Right hindlimb (tissue), 1 donor: Measurements from ENCODE around the gene RND1.
"Not testable (repeated sequence)": the region's sequence is repeated elsewhere in the genome, so short reads cannot be mapped to it uniquely, and the experiment has no call there.

ENCODE experiments used
- DNase-seq: peaks from one replicate; pipeline ENCODE4 v3.0.0-alpha.2; 2018

RND1 gene

DNA sequence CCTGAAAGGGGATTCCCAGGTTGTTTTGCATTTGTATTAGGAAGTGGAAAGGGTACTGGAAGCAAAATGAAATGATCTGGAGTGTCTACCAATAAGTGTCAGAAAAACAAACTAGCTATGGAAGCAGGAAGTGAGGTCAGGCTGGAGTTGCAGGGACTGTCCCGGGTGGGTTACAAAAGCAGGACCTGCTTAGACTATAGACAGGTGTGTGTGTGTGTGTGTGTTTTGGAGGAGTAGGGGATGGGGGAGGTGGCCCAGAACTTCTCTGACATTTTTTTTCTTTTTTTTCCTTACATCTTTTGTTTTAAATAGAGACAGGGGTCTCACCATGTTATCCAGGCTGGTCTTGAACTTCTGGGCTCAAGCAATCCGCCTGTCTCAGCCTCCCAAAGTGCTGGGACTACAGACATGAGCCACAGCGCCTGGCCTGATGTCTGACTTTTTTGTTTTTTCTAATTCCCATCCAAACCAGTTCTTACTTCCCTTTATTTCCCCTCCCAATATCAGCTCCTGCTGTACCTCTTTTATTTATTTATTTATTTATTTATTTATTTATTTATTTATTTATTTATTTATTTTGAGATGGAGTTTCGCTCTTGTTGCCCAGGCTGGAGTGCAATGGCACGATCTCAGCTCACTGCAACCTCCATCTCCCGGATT is 512 bp upstream of the RND1 start:
- DNase-seq, result no peak

DNA sequence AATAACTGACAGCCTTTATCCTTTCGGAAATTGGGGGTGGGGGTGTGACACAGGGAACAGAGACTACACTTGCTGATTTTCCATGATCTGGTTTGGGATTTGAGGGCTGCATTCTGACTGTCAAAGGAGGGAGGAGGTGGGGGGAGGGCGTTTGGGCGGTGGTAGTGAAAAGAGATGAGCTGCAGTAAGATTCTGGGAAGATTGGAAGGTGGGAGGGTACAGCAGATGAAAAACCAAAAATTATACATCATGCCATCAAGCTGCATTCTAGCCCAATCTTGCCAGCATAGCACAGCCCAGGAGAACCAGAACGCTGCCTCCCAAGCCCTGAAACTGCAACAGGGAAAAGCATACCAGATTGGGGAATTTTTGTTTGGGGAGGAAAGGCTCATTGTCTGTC is 2.4 kb downstream of the RND1 start:
- DNase-seq, result no peak

- DNase-seq, result no peak
Measured at GRCh38 chr12:48862760-48863159, 2.9 kb downstream of the RND1 start.

- DNase-seq, result no peak
Measured at GRCh38 chr12:48861111-48861510, 4.6 kb downstream of the RND1 start.

- not testable (repeated sequence) for DNase-seq
Measured at GRCh38 chr12:48860236-48860635, 5.4 kb downstream of the RND1 start.

- DNase-seq, result no peak
Measured at GRCh38 chr12:48859607-48860006, 6.1 kb downstream of the RND1 start.

- no peak for DNase-seq
Measured at GRCh38 chr12:48858043-48858442, 7.6 kb downstream of the RND1 start.

GRCh38 chr12:48857278-48857994 is 8.2 kb downstream of the RND1 start:
- no peak for DNase-seq

DNA sequence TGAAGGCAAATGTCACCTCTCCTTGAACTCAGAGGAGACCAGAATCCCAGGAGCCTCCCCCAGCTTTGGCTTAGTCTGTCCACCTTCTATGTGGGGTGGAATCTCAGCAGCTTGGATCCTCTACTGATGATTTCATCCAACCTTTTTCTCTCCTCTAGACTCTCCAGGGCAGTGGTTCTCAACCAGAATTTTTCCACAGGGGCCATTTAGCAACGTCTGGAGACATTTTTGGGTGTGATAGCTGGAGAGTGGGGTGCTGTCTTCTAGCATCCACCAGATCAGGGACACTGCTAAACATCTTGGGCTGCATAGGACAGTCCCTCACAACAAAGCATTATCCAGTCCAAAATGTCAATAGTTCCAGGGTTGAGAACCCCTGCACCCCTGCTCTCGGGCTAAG is 9.3 kb downstream of the RND1 start:
- DNase-seq, result no peak

DNA sequence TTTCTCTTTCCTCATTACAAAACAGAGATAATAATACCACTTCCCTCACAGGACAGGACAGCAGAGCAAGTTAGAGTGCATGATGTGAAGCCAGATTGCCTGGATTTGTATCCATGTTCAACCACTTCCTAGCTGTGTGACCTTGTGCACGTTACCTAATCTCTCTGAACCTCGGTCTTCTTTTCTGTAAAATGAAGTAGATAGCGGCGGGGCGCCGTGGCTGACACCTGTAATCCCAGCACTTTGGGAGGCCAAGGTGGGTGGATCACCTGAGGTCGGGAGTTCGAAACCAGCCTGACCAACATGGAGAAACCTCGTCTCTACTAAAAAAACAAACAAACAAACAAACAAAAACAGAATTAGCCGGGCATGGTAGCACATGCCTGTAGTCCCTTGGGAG is 10.7 kb downstream of the RND1 start:
- DNase-seq, result not testable (repeated sequence)

DNA sequence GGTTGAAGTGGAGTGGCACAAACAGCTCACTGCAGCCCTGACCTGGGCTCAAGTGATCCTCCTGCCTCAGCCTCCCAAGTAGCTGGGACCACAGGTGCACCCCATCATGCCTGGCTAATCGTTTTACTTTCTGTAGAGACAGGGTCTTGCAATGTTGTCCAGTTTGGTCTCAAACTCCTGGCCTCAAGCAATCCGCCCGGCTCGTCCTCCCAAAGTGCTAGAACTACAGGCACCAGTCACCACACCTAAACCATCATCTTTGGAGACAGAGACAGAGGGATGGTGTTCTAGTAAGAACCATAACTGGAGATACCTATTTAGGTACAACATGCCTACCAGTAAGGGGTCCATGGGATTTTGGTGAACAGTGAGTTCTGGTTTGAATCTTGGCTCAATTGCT is 11.2 kb downstream of the RND1 start:
- no peak for DNase-seq

- DNase-seq, result peak; percentile 92
Measured at GRCh38 chr12:48852734-48853688, 12.7 kb downstream of the RND1 start.

DNA sequence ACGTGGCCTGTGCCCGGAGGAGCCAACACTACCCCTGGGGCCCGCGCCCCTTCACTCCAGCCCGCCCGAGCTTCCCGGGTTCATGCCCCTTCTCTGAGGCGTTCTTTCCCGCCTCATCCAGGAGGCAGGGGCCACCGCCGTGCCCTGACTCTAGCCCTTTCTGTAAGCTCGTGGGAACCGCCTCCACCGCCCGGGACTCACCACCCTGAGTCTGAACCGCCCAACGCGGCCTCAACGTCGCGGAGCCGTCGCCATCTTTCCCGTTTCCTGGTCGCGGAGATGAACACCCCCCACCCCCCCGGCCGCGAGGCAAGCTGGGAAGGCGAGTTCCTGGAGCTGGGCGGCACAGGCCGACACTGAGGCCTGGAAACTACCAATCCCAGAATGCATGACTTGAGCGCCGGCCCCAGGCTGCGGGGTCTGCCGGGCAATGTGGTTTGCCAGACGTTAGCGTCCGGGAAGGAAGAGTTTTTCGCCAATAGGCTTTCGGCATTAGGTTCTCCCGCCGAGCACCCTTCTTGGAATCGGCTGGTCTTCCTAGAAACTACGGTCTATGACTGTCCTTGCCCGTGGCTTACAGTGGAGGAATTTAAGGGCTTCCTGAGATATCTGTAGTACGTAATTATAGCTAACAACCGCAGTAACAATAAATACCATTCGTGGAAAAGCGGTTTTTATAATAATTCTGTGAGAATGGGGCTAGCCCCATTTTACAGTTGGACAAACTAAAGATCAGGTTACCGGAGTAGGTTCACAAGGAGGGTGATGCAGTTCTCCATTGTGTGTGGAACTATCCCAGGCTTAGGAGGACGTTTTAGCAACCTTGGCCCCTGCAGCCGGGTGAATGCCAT is 13.6 kb downstream of the RND1 start, which contains the start of gene DDX23:
DDX23 (minus strand) TSS at position 281 of the 851 bp plus-strand sequence. CDS start 6,381 bp downstream, outside the sequence.
- DNase-seq, result peak; percentile 98

DNA sequence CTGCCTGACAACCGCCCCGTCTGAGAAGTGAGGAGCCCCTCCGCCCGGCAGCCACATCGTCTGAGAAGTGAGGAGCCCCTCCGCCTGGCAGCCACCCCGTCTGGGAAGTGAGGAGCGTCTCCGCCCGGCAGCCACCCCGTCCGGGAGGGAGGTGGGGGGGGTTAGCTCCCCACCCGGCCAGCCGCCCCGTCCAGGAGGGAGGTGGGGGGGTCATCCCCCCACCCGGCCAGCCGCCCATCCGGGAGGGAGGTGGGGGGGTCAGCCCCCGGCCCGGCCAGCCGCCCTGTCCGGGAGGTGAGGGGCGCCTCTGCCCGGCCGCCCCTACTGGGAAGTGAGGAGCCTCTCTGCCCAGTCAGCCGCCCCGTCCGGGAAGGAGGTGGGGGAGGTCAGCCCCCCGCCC is 23.6 kb downstream of the RND1 start:
- DNase-seq, result not testable (repeated sequence)

GRCh38 chr12:48838048-48838447 is 27.6 kb downstream of the RND1 start:
- no peak for DNase-seq

- no peak for DNase-seq
Measured at GRCh38 chr12:48832321-48833060, 33.2 kb downstream of the RND1 start.

- DNase-seq, result no peak
Measured at GRCh38 chr12:48831257-48831656, 34.4 kb downstream of the RND1 start.

GRCh38 chr12:48828841-48829575 is 36.7 kb downstream of the RND1 start:
- no peak for DNase-seq

- DNase-seq, result no peak
Measured at GRCh38 chr12:48828293-48828692, 37.4 kb downstream of the RND1 start.

- no peak for DNase-seq
Measured at GRCh38 chr12:48827513-48828096, 38.1 kb downstream of the RND1 start.
